HG03460 (cell line): Measurements from ENCODE around the gene CDK18.
"Not testable (repeated sequence)": the region's sequence is repeated elsewhere in the genome, so short reads cannot be mapped to it uniquely, and the experiment has no call there.

Experiments
- ATAC-seq: cut with Tn5 transposase; IDR thresholded peaks from one replicate; pipeline ENCODE4 v1.9.1; 2021; ENCODE audit not compliant: unreplicated experiment

Gene CDK18

GRCh38 chr1:205504311-205505075, at the start of gene CDK18:
CDK18 (plus strand) TSS chr1:205504669; CDS start chr1:205523168, 18,499 bp downstream.
- ATAC-seq, result no peak

- no peak for ATAC-seq
Observed at GRCh38 chr1:205454903-205455335, 49.5 kb upstream of the CDK18 start.

DNA sequence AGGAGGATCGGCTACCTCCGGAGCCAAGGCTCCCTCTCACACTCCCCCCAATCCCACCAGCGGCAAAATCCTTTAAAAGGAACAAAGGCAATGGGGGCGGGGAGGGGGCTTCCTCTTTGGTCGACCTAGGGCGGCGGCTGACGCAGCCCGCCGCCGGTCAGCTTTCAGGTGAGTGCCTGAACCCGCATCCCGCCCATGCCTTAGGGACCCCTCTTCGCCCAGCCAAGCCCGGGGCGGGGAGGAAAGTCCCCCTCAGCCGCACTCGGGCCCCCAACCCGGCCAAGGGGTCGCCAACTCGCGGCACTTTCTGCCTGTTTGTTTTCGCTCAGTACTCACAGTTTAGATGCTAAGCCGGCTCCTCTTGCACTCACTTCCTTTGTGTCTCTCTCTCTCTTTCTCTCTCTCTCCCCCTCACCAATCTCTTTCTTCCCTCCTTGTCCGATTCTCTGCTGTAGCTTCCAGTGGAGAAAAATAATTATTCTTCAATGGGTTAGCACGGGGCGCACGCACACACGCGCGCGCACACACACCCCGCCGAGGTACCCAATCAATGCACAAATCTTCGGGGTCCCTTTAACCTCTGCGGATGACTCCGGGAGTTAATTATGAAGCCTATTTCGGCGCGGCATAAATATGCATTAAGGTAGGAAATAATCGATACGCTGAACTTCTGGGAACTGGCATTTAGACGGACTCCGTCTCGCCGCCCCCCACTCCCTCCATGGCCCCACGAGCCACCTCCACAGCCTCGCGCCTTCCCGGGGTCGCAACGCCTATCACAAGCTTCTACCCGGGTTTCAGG, 48.7 kb upstream of the CDK18 start, which contains the start of gene BLACAT1:
BLACAT1 (minus strand) TSS at position 465 of the 802 bp plus-strand sequence.
- ATAC-seq, result no peak

DNA sequence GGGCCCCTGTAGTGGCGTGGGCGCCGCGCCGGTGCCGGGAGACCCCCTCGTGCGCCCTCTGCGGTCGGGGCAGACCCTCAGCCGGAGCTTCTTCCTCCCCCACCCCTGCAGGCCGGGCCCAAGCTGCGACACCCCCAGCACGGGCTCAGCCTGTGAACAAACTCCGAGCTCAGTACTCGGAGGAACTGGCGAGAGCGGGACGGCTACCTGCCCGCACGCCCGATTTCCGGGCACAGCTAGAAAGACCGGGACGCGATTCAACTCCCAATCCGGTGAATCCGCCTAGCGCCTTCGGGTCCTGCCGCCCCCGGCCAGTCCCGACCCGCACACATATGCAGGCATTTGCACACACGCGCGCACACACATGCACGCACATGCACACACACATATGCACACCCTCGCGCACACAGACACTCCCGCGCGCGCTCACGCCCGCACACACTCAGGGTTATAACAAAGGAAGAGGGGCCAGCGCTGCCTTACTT, 48.0 kb upstream of the CDK18 start:
- no peak for ATAC-seq

DNA sequence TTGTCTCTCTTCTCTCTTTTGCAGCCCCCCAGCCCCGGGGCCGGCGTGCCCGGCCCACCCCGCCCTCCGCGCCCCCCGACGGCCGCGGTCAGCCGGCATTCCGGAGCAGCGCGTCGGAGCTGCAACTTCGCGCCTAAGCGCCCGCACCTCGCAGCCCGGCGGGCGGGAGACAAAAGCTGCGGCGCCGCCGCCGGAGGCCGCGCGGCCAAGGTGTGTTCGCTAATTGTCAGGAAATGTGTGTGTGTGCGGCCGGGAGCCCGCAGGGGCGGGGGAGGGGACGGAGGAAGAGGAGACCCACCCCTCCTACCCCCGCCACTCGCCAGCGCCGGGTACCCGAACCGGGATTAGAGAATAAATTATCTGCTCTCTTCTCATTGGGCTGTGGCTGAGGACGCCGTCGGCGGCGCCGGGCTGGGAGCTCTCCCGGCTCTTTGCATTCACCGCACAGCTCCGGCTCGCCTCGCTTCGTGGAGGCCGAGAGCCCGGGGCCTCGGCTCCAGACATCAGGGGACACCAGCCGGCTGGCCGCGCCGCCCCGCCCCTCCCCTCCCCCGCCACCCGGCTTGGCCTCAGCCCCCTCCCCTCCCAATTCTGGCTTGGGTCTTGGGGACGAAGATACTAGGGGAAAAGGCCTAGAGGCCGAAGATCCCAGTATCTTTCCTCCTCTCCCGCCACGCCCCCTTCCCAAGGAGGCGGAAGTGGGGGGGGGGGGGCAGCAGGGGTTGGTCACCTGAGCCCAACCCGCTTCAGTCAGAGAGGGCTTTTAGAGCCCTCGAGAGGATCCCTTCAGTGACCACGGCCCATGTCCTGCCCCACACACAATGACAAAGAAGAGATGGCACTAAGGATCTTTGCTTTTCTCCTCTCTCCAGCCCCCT, 47.4 kb upstream of the CDK18 start:
- ATAC-seq, result no peak

DNA sequence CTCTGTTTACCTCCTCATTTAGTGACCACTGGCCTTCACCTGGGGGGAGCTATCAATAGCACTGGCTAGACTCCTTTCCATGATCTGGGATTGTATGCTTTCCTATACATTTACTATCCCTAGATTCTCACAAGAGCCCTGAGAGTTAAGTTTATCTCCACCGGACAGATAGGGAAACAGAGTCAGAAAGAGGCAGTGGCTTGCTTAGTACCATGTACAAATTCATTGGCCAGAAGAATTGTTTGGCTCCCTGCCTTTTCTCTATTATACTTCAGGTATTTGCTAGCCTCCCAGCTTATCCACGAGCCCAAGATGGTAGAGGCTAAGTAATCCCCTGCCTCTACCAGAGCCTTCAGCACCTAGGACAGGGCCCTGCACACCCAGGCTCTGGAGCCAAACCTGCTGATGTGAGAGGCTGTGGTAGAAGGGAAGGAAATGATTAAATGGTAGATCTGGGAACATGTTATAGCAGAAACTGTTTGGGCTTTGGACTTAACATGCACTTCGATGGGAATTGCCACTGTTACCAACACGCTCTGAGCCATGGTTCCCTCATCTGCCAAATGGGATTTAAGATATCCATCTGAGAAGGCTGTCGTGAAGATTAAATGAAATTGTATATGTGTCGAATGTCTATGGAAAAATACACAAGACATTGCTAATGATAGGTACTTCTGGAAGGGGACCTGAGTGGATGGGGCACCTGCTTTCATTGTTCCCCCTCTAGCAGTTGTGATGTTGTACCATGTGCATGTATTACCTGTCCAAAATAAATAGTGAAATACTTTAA, 45.5 kb upstream of the CDK18 start:
- no peak for ATAC-seq

- no peak for ATAC-seq
Observed at GRCh38 chr1:205465392-205465791, 39.1 kb upstream of the CDK18 start.

- ATAC-seq, result no peak
Observed at GRCh38 chr1:205466595-205467220, 37.8 kb upstream of the CDK18 start.

DNA sequence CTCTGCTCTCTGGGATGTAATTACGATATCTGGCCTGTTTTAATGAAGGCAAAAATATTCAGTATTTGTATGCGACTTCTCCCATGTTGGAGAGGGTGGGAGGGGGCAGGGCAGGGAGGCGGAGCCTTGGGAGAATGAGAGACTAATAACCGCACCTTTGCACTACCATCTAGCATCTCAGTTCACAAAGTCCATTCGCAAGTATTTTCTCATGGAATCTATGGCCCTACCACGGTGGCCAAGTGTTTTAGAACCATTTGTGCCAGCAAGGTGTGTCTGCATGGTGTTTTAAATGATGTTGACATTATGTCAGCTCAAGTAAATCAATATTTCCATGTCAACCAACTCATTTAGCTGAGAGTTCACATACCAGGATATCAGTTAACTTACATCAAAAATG, 34.3 kb upstream of the CDK18 start:
- ATAC-seq, result no peak

DNA sequence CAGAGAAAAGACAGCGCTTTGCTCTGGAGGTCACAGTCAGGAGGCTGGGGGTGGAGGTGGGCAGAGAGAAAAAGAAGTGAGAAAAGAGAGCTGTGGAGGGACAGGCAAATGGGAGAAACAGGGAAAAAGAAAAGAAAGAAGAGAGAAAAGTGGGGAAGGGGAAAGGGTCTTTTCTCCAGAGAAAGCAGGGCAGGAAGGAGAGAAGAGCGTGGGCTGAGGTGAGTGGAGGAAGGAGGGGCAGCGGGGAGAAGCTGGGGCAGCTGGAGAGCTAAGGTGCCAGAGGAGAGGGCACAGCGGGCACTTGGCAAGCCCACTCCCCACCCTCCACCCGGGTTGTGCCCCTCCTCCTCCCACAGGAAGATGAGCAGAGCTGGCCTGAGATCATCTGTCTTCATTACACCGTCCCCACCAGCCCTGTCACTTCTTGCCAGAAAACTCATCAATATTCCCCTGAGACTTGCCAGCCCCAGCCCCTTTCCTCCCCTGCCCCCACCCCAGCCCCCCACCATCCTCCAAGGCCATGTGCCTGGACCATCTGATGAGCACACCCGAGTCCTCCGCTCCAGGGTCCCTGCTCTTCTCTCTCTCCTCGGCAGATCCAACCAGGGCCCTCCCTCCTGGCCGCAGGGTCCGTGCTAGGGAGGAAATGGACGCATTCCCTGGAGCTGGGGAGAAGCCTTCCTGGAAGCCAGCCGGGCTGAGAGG, 31.6 kb upstream of the CDK18 start:
- no peak for ATAC-seq

DNA sequence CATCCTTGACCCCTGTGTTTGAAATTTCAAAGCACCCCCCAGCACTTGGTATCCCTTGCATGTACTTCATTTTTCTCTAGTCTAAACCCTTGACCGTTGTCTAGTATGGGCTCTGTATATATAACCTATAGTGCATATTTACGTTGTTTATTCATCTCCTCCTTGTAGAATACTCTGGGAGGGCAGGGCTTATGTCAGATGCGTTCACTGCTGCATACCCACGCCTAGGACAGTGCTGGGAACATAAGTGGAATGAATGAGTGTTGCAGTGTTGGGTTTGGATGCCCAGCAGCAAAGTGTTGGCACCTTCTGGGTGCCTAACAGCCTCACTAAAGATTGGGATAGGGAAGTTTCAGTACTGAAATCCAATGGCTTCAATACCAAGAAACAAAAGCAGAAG, 31.0 kb upstream of the CDK18 start:
- ATAC-seq, result no peak

GRCh38 chr1:205473966-205474365, 30.5 kb upstream of the CDK18 start:
- no peak for ATAC-seq

- no peak for ATAC-seq
Observed at GRCh38 chr1:205474571-205474970, 29.9 kb upstream of the CDK18 start.

- ATAC-seq, result no peak
Observed at GRCh38 chr1:205475855-205476254, 28.6 kb upstream of the CDK18 start.

DNA sequence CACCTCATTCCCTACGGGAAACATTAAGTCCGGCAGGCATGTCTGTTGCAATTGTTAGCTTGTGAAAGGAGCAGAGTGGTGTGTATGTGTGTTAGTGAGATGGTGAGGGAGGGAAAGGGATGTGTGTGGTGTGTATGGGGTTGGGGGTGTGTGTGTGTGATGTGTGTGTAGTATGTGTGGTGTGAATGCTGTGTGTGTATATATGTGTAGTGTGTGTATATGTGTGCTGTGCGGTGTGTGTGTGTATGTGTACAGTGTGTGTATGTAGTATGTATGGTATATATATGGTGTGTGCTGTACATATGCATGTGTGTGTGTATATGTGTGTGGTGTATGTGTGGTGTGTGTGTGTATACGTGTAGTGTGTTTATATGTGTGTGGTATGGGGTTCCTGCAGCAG, 27.8 kb upstream of the CDK18 start:
- no peak for ATAC-seq

DNA sequence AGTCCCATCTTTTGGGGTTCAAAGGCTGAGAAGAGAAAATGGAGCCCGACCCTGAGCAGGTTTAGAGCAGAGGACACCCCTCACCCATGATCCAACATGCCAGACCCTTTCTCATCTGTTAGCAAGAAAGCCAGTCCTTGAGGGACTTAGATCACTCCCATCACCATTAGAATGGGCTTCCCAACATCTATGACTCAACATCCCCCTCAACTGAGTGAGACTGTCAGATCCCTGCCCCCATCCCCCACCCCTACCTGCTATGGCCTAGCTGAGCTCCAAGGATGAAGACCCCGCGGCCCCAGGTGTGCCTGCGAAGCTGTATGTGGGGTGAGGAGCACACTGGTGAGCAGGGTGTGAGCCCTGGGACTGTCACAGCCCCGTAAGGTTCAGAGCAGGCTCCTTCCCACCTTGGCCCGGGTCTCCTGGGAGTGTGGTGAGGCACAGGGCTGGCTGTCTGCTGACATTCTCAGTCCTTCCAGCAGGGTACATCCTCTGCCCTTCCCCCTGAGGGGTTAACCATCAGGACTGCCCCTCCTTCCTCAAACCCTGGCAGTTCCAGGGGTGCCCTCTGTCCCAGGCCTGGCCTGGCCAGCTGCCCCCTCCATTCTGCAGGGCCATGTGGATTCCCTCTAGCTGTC, 27.2 kb upstream of the CDK18 start:
- no peak for ATAC-seq

DNA sequence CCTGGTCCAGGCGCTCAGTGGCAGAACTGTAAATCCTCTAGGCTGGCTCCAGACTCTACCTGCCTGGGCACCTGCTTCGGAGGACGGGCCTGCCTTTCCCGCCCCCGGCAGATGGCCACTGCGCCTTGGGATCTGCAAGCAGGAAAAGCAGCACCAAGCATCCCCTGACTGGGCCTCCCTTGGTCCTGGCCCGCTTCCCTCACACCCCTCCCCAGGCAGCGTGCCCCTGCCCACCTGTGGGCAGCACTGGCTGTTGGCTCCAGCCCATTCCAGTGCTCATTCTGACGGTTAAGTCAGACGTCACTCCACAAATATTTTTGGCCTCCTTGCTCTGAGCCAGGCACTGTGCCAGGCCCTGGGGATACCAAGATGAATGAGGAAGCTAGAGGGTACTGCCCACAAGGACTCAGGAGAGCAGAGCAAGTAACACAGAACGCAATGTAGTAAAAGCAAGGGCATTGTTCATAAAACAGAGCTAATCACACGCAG, 26.7 kb upstream of the CDK18 start:
- ATAC-seq, result no peak

- ATAC-seq, result not testable (repeated sequence)
Observed at GRCh38 chr1:205478985-205479384, 25.5 kb upstream of the CDK18 start.
